ENCODE measurements around the gene PEX5L. TPM values are rescaled to one million over a fixed set of nuclear protein-coding genes. Genes with fewer than 3 reads are reported as not detected.

PEX5L gene
- total RNA-seq, 4 donors from 2014 or later = 7.9 TPM; not detected in 3

DNA sequence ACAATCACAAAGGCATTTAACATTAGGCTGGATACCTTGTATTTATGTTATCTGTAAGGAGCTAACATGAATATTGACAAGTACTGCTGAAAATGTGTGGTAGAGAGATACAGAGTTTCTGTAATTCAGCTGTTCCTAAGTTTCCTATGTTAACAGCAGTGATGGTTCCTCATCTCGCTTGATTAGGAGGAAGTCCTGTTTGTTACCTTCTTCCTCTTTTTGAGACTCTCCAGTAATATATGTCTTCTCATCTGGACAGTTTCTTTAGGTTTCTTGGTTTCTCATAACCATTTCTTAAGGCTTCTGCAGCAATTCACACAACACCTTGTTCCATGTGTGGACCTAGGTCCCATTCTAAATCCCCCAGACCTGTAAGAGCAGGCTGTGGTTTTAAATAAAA is 11.4 kb upstream of the PEX5L start:
- TF ChIP-seq EP300 (IDR thresholded peaks at IDR 0.05) = no peak
- TF ChIP-seq POLR2AphosphoS5 (IDR thresholded peaks at IDR 0.05) = no peak
- TF ChIP-seq, protein P1, sequence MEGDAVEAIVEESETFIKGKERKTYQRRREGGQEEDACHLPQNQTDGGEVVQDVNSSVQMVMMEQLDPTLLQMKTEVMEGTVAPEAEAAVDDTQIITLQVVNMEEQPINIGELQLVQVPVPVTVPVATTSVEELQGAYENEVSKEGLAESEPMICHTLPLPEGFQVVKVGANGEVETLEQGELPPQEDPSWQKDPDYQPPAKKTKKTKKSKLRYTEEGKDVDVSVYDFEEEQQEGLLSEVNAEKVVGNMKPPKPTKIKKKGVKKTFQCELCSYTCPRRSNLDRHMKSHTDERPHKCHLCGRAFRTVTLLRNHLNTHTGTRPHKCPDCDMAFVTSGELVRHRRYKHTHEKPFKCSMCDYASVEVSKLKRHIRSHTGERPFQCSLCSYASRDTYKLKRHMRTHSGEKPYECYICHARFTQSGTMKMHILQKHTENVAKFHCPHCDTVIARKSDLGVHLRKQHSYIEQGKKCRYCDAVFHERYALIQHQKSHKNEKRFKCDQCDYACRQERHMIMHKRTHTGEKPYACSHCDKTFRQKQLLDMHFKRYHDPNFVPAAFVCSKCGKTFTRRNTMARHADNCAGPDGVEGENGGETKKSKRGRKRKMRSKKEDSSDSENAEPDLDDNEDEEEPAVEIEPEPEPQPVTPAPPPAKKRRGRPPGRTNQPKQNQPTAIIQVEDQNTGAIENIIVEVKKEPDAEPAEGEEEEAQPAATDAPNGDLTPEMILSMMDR (IDR thresholded peaks at IDR 0.05) = no peak
- no peak for TF ChIP-seq POLR2A (IDR thresholded peaks at IDR 0.05)
- Histone ChIP-seq H3K36me3 (no peaks in the 10 kb centered on the region), H3K4me1 (no peaks in the 10 kb centered on the region), H3K4me3 (no peak overlapping the region), H3K9me3 (no peaks in the 10 kb centered on the region), H3K27ac (no peak overlapping the region), H3K27me3 (no peaks in the 10 kb centered on the region)
- 45 to 67% methylated on average over 1 of the region's 1 CpG for WGBS, 2 donors (ENCODE audit: low coverage in 1 of 2)
- ATAC-seq = no peak

DNA sequence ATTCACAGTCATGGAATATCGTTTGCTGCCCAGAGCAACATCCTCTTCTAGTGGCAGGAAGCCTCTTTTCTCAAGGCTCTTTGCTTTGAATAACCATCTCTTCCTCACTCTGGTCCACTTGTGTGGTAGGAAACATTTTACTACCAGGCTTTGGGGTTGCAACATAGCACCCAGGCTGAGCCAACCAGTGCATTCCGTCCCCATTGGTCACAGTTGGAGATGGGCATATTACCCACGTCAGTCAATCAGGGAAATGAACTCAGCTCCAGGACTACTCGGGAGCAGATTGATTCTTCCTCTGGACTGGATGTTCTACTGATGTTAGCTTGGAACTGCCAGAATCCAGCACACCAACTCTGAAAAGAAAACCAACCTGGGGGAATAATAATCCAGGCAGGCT is 4.2 kb upstream of the PEX5L start:
- 58 to 61% methylated on average over 2 to 4 of the region's 4 CpGs for WGBS, 2 donors (ENCODE audit: low coverage in 1 of 2)
- Histone ChIP-seq H3K4me3 (no peak overlapping the region), H3K27me3 (peaks cover 55% of the 10 kb centered on the region), H3K27ac (no peak overlapping the region), H3K4me1 (peaks cover 0 to 14% (median 5%) of the 10 kb centered on the region in 3 donors), H3K36me3 (no peaks in the 10 kb centered on the region), H3K9me3 (no peaks in the 10 kb centered on the region)
- TF ChIP-seq POLR2A (IDR thresholded peaks at IDR 0.05) (no peak), EP300 (IDR thresholded peaks at IDR 0.05) (no peak), POLR2AphosphoS5 (IDR thresholded peaks at IDR 0.05) (no peak)
- TF ChIP-seq, protein P1 (IDR thresholded peaks at IDR 0.05) = no peak
- ATAC-seq = no peak

DNA sequence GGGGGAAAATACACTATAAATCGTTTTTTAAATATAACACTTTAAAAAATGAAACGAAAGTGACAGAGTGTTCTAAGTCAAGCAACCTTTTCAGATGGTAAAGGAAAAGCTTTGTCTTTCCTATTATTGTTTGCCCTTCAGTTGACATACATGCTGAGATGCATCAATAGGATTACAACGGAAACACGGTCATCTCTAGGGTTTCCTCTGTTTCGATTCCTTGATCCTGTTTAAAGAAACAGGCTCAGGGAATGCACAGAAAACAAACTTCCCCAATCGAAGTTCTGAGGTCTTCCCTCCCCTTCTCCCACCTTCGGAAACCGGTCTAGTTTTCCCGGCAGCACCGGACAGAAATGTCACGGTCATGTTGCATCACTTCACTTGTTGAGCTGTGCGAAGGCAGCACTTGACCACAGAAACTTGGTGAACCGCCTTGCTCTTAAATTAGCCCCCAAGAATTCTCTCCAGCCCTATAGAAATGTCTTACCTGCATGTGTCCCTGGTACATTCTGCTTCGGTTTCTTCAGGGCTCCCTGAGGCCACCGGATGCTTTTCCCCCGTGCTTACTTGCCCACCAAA is 556 bp downstream of the PEX5L start:
- Histone ChIP-seq H3K27ac (no peak overlapping the region), H3K27me3 (peaks cover 89% of the 10 kb centered on the region), H3K4me3 (peak overlapping the region in 1 of 2 donors; percentile 38), H3K4me1 (peaks cover 0 to 15% (median 5%) of the 10 kb centered on the region in 3 donors), H3K9me3 (no peaks in the 10 kb centered on the region), H3K36me3 (no peaks in the 10 kb centered on the region)
- WGBS, 2 donors (ENCODE audit: low coverage in 1 of 2) = 3% methylated on average over 13 to 15 of the region's 16 CpGs
- no peak for TF ChIP-seq EP300 (IDR thresholded peaks at IDR 0.05)
- TF ChIP-seq POLR2A (IDR thresholded peaks at IDR 0.05) = no peak
- no peak for ATAC-seq

GRCh38 chr3:180026997-180027396 is 9.7 kb downstream of the PEX5L start:
- no peaks in the 10 kb centered on the region for H3K36me3 ChIP-seq
- H3K27me3 ChIP-seq = peaks cover under 1% of the 10 kb centered on the region
- no peaks in the 10 kb centered on the region for H3K4me1 ChIP-seq
- H3K4me3 ChIP-seq = no peak overlapping the region
- no peak for ATAC-seq
- H3K9me3 ChIP-seq = no peaks in the 10 kb centered on the region
- TF ChIP-seq, protein P1 (IDR thresholded peaks at IDR 0.05) = no peak
- 80% methylated on average over 1 of the region's 2 CpGs; no CpG with 5 or more reads in 1 of the 2 donors for WGBS, 2 donors (ENCODE audit: low coverage in 1 of 2)
- no peak overlapping the region for H3K27ac ChIP-seq

GRCh38 chr3:180018543-180018942 is 18.2 kb downstream of the PEX5L start:
- H3K9me3 ChIP-seq = no peaks in the 10 kb centered on the region
- H3K4me3 ChIP-seq = no peak overlapping the region
- no peaks in the 10 kb centered on the region for H3K4me1 ChIP-seq
- H3K36me3 ChIP-seq = no peaks in the 10 kb centered on the region
- WGBS, 2 donors (ENCODE audit: low coverage in 1 of 2) = 40 to 50% methylated on average over 5 of the region's 5 CpGs
- H3K27ac ChIP-seq = no peak overlapping the region
- H3K27me3 ChIP-seq = no peaks in the 10 kb centered on the region
- no peak for TF ChIP-seq EP300 (IDR thresholded peaks at IDR 0.05)
- TF ChIP-seq POLR2A (IDR thresholded peaks at IDR 0.05) = no peak
- TF ChIP-seq, protein P1 (IDR thresholded peaks at IDR 0.05) = no peak
- no peak for TF ChIP-seq POLR2AphosphoS5 (IDR thresholded peaks at IDR 0.05)
- ATAC-seq = no peak

Measured in gastroesophageal sphincter (tissue), 4 donors.